ENCODE data around the gene TESK1. TPM values are rescaled to one million over a fixed set of nuclear protein-coding genes. Genes with fewer than 3 reads are reported as not detected.

Gene TESK1
- total and polyA plus RNA-seq, 2 experiments from 2014 or later: 6.8 to 10.7 TPM

GRCh38 chr9:35619800-35620158, 14.7 kb downstream of the TESK1 start:
- H3K9me2 ChIP-seq (ENCODE audit: insufficient read depth): no peaks in the 10 kb centered on the region
- H3K4me3 Mint-ChIP-seq: no peak overlapping the region
- H3K9me3 Mint-ChIP-seq: no peaks in the 10 kb centered on the region

More at GRCh38 chr9:35619800-35620158, 14.7 kb downstream of the TESK1 start:
- H3K4me2 ChIP-seq: no peak overlapping the region
- DNase-seq (ENCODE audit: low spot score) (no peak), ATAC-seq (no peak)
- H2AFZ ChIP-seq: no peak overlapping the region
- TF ChIP-seq STAT1 (IDR thresholded peaks at IDR 0.05; ENCODE audit: unreplicated experiment): no peak
- no peak for TF ChIP-seq EZH2 (IDR thresholded peaks at IDR 0.05; ENCODE audit: low read depth, unreplicated experiment)
- no peak for TF ChIP-seq ZNF331 (CRISPR knock-in tag; IDR thresholded peaks at IDR 0.05; ENCODE audit: low read depth)
- TF ChIP-seq JUNB (IDR thresholded peaks at IDR 0.05; ENCODE audit: unreplicated experiment): no peak
- no peak for TF ChIP-seq NANOG (IDR thresholded peaks at IDR 0.05; ENCODE audit: borderline replicate concordance)
- TF ChIP-seq ZNF462 (CRISPR knock-in tag; IDR thresholded peaks at IDR 0.05): no peak
- no peak for TF ChIP-seq ETS1 (IDR thresholded peaks at IDR 0.05)
- no peak for TF ChIP-seq ZNF114 (CRISPR knock-in tag; IDR thresholded peaks at IDR 0.05)
- TF ChIP-seq CREB1 (CRISPR knock-in tag; IDR thresholded peaks at IDR 0.05; ENCODE audit: low read depth): no peak
- TF ChIP-seq REST (IDR thresholded peaks at IDR 0.05; ENCODE audit: unreplicated experiment): no peak
- TF ChIP-seq CTCF (conservative IDR thresholded peaks at IDR 0.05; ENCODE audit: low read depth in 2 of 2): no peak
- TF ChIP-seq EZH2phosphoT487 (IDR thresholded peaks at IDR 0.05; ENCODE audit: unreplicated experiment): no peak
- TF ChIP-seq POLR2AphosphoS5 (IDR thresholded peaks at IDR 0.05; ENCODE audit: low read depth): no peak
- peaks cover 33% of the 10 kb centered on the region for H3K27me3 ChIP-seq (ENCODE audit: insufficient read depth)
- no peak overlapping the region for H3K4me3 ChIP-seq
- H4K20me1 ChIP-seq (replicated peaks; ENCODE audit: insufficient read depth): no peaks in the 10 kb centered on the region
- H3K4me1 Mint-ChIP-seq: peaks cover 14% of the 10 kb centered on the region
- peaks cover 14% of the 10 kb centered on the region for H3K4me1 ChIP-seq (ENCODE audit: insufficient read depth)
- H3K79me2 ChIP-seq (replicated peaks; ENCODE audit: insufficient read depth): no peaks in the 10 kb centered on the region
- no peaks in the 10 kb centered on the region for H3K36me3 ChIP-seq (ENCODE audit: insufficient read depth)
- H3F3A ChIP-seq (replicated peaks; ENCODE audit: low read depth): peaks cover 17% of the 10 kb centered on the region
- H3K27ac Mint-ChIP-seq: no peak overlapping the region
- H3K27me3 Mint-ChIP-seq (ENCODE audit: insufficient read depth, low read depth, poor library complexity): peaks cover 37% of the 10 kb centered on the region
- no peak overlapping the region for H3K27ac ChIP-seq (ENCODE audit: low read depth)
- no peaks in the 10 kb centered on the region for H3K36me3 Mint-ChIP-seq (ENCODE audit: low read depth)
